WTC11 (cell line): ENCODE data around the gene SHISA9. TPM values are rescaled to one million over a fixed set of nuclear protein-coding genes. Genes with fewer than 3 reads are reported as not detected.

ENCODE experiments used
- ATAC-seq: fragments of 200-7000 bp; cut with Tn5 transposase; 2 replicates; pipeline ENCODE4 v1.10.0; 2021; ENCODE audit warnings: mild to moderate bottlenecking, moderate library complexity
- CTCF ChIA-PET: fragments of 300-600 bp; sonication (Branson Sonifier 250); formaldehyde crosslinking; loops from one replicate; lab custom pipeline; 2021; ENCODE audit warnings: antibody characterized with exemption; lab: Charles Lee
- POLR2A ChIA-PET: fragments of 350-600 bp; sonication (Branson Sonifier 250); formaldehyde crosslinking; loops from one replicate; lab custom pipeline; 2021; ENCODE audit warnings: antibody characterized with exemption; lab: Charles Lee
- DNase-seq: peaks from one replicate; pipeline ENCODE4 v3.0.0; 2021; ENCODE audit warnings: low spot score
- H3K27ac Mint-ChIP-seq: 2 replicates; pipeline ENCODE4 v1.8.0; 2021; ENCODE audit warnings: mixed read lengths
- H3K27me3 Mint-ChIP-seq: 2 replicates; pipeline ENCODE4 v1.8.0; 2021; ENCODE audit warnings: low read depth, mild to moderate bottlenecking, moderate library complexity, mixed read lengths
- H3K36me3 Mint-ChIP-seq: 2 replicates; pipeline ENCODE4 v1.8.0; 2021; ENCODE audit warnings: mixed read lengths
- H3K4me1 Mint-ChIP-seq: 2 replicates; pipeline ENCODE4 v1.8.0; 2022; ENCODE audit warnings: mixed read lengths
- H3K4me3 Mint-ChIP-seq: 2 replicates; pipeline ENCODE4 v1.8.0; 2021; ENCODE audit warnings: mild to moderate bottlenecking, moderate library complexity, mixed read lengths
- H3K9me3 Mint-ChIP-seq: 2 replicates; pipeline ENCODE4 v1.8.0; 2021; ENCODE audit warnings: mixed read lengths
- ATF2 ChIP-seq: sonication (generic); formaldehyde crosslinking; IDR thresholded peaks from 2 replicates; pipeline ENCODE4 v1.8.1; 2022; ENCODE audit warnings: low read depth, missing genetic modification reagents, borderline replicate concordance
- ATF6 ChIP-seq: sonication (generic); formaldehyde crosslinking; IDR thresholded peaks from 2 replicates; pipeline ENCODE4 v1.8.1; 2023; ENCODE audit warnings: mild to moderate bottlenecking, missing genetic modification reagents
- CBFB ChIP-seq: sonication (generic); formaldehyde crosslinking; IDR thresholded peaks from 2 replicates; pipeline ENCODE4 v1.8.1; 2022; ENCODE audit warnings: mild to moderate bottlenecking, low read depth, missing genetic modification reagents
- CREM ChIP-seq: sonication (generic); formaldehyde crosslinking; IDR thresholded peaks from 2 replicates; pipeline ENCODE4 v1.8.1; 2022; ENCODE audit warnings: mild to moderate bottlenecking, missing genetic modification reagents, moderate library complexity
- E2F1 ChIP-seq: sonication (generic); formaldehyde crosslinking; IDR thresholded peaks from 2 replicates; pipeline ENCODE4 v1.8.0; 2022; ENCODE audit warnings: mild to moderate bottlenecking, missing genetic modification reagents
- E2F4 ChIP-seq: sonication (generic); formaldehyde crosslinking; IDR thresholded peaks from 2 replicates; pipeline ENCODE4 v1.8.1; 2022; ENCODE audit warnings: low read depth, mild to moderate bottlenecking, moderate library complexity, missing genetic modification reagents, borderline replicate concordance
- E2F5 ChIP-seq: sonication (generic); formaldehyde crosslinking; IDR thresholded peaks from 2 replicates; pipeline ENCODE4 v1.8.1; 2022; ENCODE audit warnings: mild to moderate bottlenecking, moderate library complexity, missing genetic modification reagents
- ELF4 ChIP-seq: sonication (generic); formaldehyde crosslinking; IDR thresholded peaks from 2 replicates; pipeline ENCODE4 v1.8.1; 2022; ENCODE audit warnings: low read depth, mild to moderate bottlenecking, moderate library complexity, missing genetic modification reagents
- EMX1 ChIP-seq: fragments of 250-450 bp; sonication (Bioruptor Pico); IDR thresholded peaks from 2 replicates; pipeline ENCODE4 v1.8.0; 2021; ENCODE audit warnings: mild to moderate bottlenecking
- FOXK1 ChIP-seq: sonication (generic); formaldehyde crosslinking; IDR thresholded peaks from 2 replicates; pipeline ENCODE4 v1.8.0; 2022; ENCODE audit warnings: mild to moderate bottlenecking, moderate library complexity, missing genetic modification reagents
- FOXP1 ChIP-seq: sonication (generic); formaldehyde crosslinking; IDR thresholded peaks from 2 replicates; pipeline ENCODE4 v1.8.0; 2022; ENCODE audit warnings: missing genetic modification reagents, mild to moderate bottlenecking, moderate library complexity, borderline replicate concordance
- JAZF1 ChIP-seq: fragments of 250-450 bp; sonication (Bioruptor Pico); IDR thresholded peaks from 2 replicates; pipeline ENCODE4 v1.9.0; 2021; ENCODE audit warnings: moderate library complexity, mild to moderate bottlenecking, inconsistent platforms
- JUN ChIP-seq: sonication (generic); formaldehyde crosslinking; IDR thresholded peaks from 2 replicates; pipeline ENCODE4 v1.8.0; 2023; ENCODE audit warnings: mild to moderate bottlenecking, missing genetic modification reagents
- MYBL2 ChIP-seq: sonication (generic); formaldehyde crosslinking; IDR thresholded peaks from 2 replicates; pipeline ENCODE4 v1.8.1; 2023; ENCODE audit warnings: mild to moderate bottlenecking, moderate library complexity, missing genetic modification reagents
- NR3C1 ChIP-seq: sonication (generic); formaldehyde crosslinking; conservative IDR thresholded peaks from 2 replicates; pipeline ENCODE4 v1.8.1; 2023; ENCODE audit warnings: low read depth, mild to moderate bottlenecking, missing genetic modification reagents
- PREB ChIP-seq: sonication (generic); formaldehyde crosslinking; IDR thresholded peaks from 2 replicates; pipeline ENCODE4 v1.8.1; 2022; ENCODE audit warnings: mild to moderate bottlenecking, missing genetic modification reagents, moderate library complexity, borderline replicate concordance
- STAT6 ChIP-seq: sonication (generic); formaldehyde crosslinking; conservative IDR thresholded peaks from 2 replicates; pipeline ENCODE4 v1.8.1; 2023; ENCODE audit warnings: mild to moderate bottlenecking, low read depth, missing genetic modification reagents, moderate library complexity
- TP53 ChIP-seq: sonication (generic); formaldehyde crosslinking; IDR thresholded peaks from 2 replicates; pipeline ENCODE4 v1.8.1; 2023; ENCODE audit warnings: mild to moderate bottlenecking, missing genetic modification reagents
- ZNF263 ChIP-seq: sonication (generic); formaldehyde crosslinking; IDR thresholded peaks from 2 replicates; pipeline ENCODE4 v1.8.1; 2022; ENCODE audit warnings: low read depth, mild to moderate bottlenecking, moderate library complexity, missing genetic modification reagents
- ZNF425 ChIP-seq: fragments of 250-450 bp; sonication (Bioruptor Pico); conservative IDR thresholded peaks from 2 replicates; pipeline ENCODE4 v1.9.0; 2021; ENCODE audit warnings: mild to moderate bottlenecking
- total RNA-seq: library from RNA; stranded (reverse); gene quantifications from 3 replicates; pipeline ENCODE4 v1.2.3, GENCODE V29; 2021

The SHISA9 gene
- total RNA-seq, 1 experiment from 2014 or later, result 37.5 TPM

GRCh38 chr16:12959072-12959471 is 57.7 kb downstream of the SHISA9 start:
- TF ChIP-seq CREM (CRISPR knock-in tag) (no peak), JAZF1 (no peak), NR3C1 (no peak), ATF6 (CRISPR knock-in tag) (no peak), ZNF425 (CRISPR knock-in tag) (no peak), ZNF263 (CRISPR knock-in tag) (no peak), ATF2 (CRISPR knock-in tag) (no peak), E2F1 (CRISPR knock-in tag) (no peak), PREB (CRISPR knock-in tag) (no peak), ELF4 (no peak), TP53 (CRISPR knock-in tag) (no peak), E2F5 (CRISPR knock-in tag) (no peak), FOXP1 (no peak)
- TF ChIP-seq, all 79 proteins: peak for 0
- Mint-ChIP-seq H3K27me3 (no peaks in the 10 kb centered on the region), H3K27ac (no peak overlapping the region), H3K4me3 (no peak overlapping the region), H3K9me3 (peaks cover 16% of the 10 kb centered on the region), H3K4me1 (peaks cover 11% of the 10 kb centered on the region), H3K36me3 (peaks cover 14% of the 10 kb centered on the region)
- no peak for DNase-seq
- ATAC-seq, result no peak
- POLR2A ChIA-PET, result no interaction called here
- CTCF ChIA-PET, result no interaction called here

GRCh38 chr16:12961626-12962025 is 60.2 kb downstream of the SHISA9 start:
- H3K9me3 Mint-ChIP-seq, result peaks cover 17% of the 10 kb centered on the region
- H3K4me1 Mint-ChIP-seq, result peaks cover 6% of the 10 kb centered on the region
- no peak for ATAC-seq
- no peaks in the 10 kb centered on the region for H3K27me3 Mint-ChIP-seq
- ChIA-PET CTCF (no interaction called here), POLR2A (no interaction called here)
- DNase-seq, result no peak
- peaks cover 14% of the 10 kb centered on the region for H3K36me3 Mint-ChIP-seq
- H3K27ac Mint-ChIP-seq, result no peak overlapping the region
- H3K4me3 Mint-ChIP-seq, result no peak overlapping the region
- no peak for TF ChIP-seq STAT6 (CRISPR knock-in tag)
- TF ChIP-seq CBFB, result no peak
- no peak for TF ChIP-seq E2F4 (CRISPR knock-in tag)
- no peak for TF ChIP-seq JUN (CRISPR knock-in tag)
- TF ChIP-seq E2F1 (CRISPR knock-in tag), result no peak
- TF ChIP-seq MYBL2 (CRISPR knock-in tag), result no peak
- no peak for TF ChIP-seq EMX1 (CRISPR knock-in tag)
- no peak for TF ChIP-seq FOXK1 (CRISPR knock-in tag)
